WTC11 (cell line): Measurements from ENCODE around the gene OR2A12. TPM values are rescaled to one million over a fixed set of nuclear protein-coding genes. Genes with fewer than 3 reads are reported as not detected.

ENCODE experiments used
- ATAC-seq: fragments of 200-7000 bp; cut with Tn5 transposase; 2 replicates; pipeline ENCODE4 v1.10.0; 2021; ENCODE audit warnings: mild to moderate bottlenecking, moderate library complexity
- CTCF ChIA-PET: fragments of 300-600 bp; sonication (Branson Sonifier 250); formaldehyde crosslinking; loops from one replicate; lab custom pipeline; 2021; ENCODE audit warnings: antibody characterized with exemption; lab: Charles Lee
- POLR2A ChIA-PET: fragments of 350-600 bp; sonication (Branson Sonifier 250); formaldehyde crosslinking; loops from one replicate; lab custom pipeline; 2021; ENCODE audit warnings: antibody characterized with exemption; lab: Charles Lee
- DNase-seq: peaks from one replicate; pipeline ENCODE4 v3.0.0; 2021; ENCODE audit warnings: low spot score
- H3K27ac Mint-ChIP-seq: 2 replicates; pipeline ENCODE4 v1.8.0; 2021; ENCODE audit warnings: mixed read lengths
- H3K27me3 Mint-ChIP-seq: 2 replicates; pipeline ENCODE4 v1.8.0; 2021; ENCODE audit warnings: low read depth, mild to moderate bottlenecking, moderate library complexity, mixed read lengths
- H3K36me3 Mint-ChIP-seq: 2 replicates; pipeline ENCODE4 v1.8.0; 2021; ENCODE audit warnings: mixed read lengths
- H3K4me1 Mint-ChIP-seq: 2 replicates; pipeline ENCODE4 v1.8.0; 2022; ENCODE audit warnings: mixed read lengths
- H3K4me3 Mint-ChIP-seq: 2 replicates; pipeline ENCODE4 v1.8.0; 2021; ENCODE audit warnings: mild to moderate bottlenecking, moderate library complexity, mixed read lengths
- H3K9me3 Mint-ChIP-seq: 2 replicates; pipeline ENCODE4 v1.8.0; 2021; ENCODE audit warnings: mixed read lengths
- ATF1 ChIP-seq: sonication (generic); formaldehyde crosslinking; IDR thresholded peaks from 2 replicates; pipeline ENCODE4 v1.8.1; 2023; ENCODE audit warnings: mild to moderate bottlenecking, moderate library complexity, missing genetic modification reagents
- ETV6 ChIP-seq: sonication (generic); formaldehyde crosslinking; IDR thresholded peaks from 2 replicates; pipeline ENCODE4 v1.8.1; 2022; ENCODE audit warnings: mild to moderate bottlenecking, missing genetic modification reagents
- FOXJ3 ChIP-seq: sonication (generic); formaldehyde crosslinking; IDR thresholded peaks from 2 replicates; pipeline ENCODE4 v1.9.0; 2021; ENCODE audit warnings: missing genetic modification reagents, mild to moderate bottlenecking, borderline replicate concordance
- FOXP1 ChIP-seq: sonication (generic); formaldehyde crosslinking; IDR thresholded peaks from 2 replicates; pipeline ENCODE4 v1.8.0; 2022; ENCODE audit warnings: missing genetic modification reagents, mild to moderate bottlenecking, moderate library complexity, borderline replicate concordance
- GTF2I ChIP-seq: fragments of 250-450 bp; sonication (Bioruptor Pico); conservative IDR thresholded peaks from 2 replicates; pipeline ENCODE4 v1.4.0; 2021; ENCODE audit warnings: mild to moderate bottlenecking
- IRF2 ChIP-seq: sonication (generic); formaldehyde crosslinking; IDR thresholded peaks from 2 replicates; pipeline ENCODE4 v1.8.0; 2022; ENCODE audit warnings: low read depth, missing genetic modification reagents, borderline replicate concordance
- JUN ChIP-seq: sonication (generic); formaldehyde crosslinking; IDR thresholded peaks from 2 replicates; pipeline ENCODE4 v1.8.0; 2023; ENCODE audit warnings: mild to moderate bottlenecking, missing genetic modification reagents
- KAT7 ChIP-seq: sonication (generic); formaldehyde crosslinking; IDR thresholded peaks from 2 replicates; pipeline ENCODE4 v1.8.1; 2023; ENCODE audit warnings: missing genetic modification reagents, mild to moderate bottlenecking, borderline replicate concordance
- NFATC4 ChIP-seq: fragments of 250-450 bp; sonication (Bioruptor Pico); IDR thresholded peaks from 2 replicates; pipeline ENCODE4 v1.9.0; 2021; ENCODE audit warnings: mild to moderate bottlenecking
- NR2C2 ChIP-seq: sonication (generic); formaldehyde crosslinking; IDR thresholded peaks from 2 replicates; pipeline ENCODE4 v1.8.0; 2022; ENCODE audit warnings: mild to moderate bottlenecking, missing genetic modification reagents
- NR3C1 ChIP-seq: sonication (generic); formaldehyde crosslinking; conservative IDR thresholded peaks from 2 replicates; pipeline ENCODE4 v1.8.1; 2023; ENCODE audit warnings: low read depth, mild to moderate bottlenecking, missing genetic modification reagents
- ZNF232 ChIP-seq: sonication (generic); formaldehyde crosslinking; IDR thresholded peaks from 2 replicates; pipeline ENCODE4 v1.8.0; 2022; ENCODE audit warnings: mild to moderate bottlenecking, missing genetic modification reagents
- ZNF263 ChIP-seq: sonication (generic); formaldehyde crosslinking; IDR thresholded peaks from 2 replicates; pipeline ENCODE4 v1.8.1; 2022; ENCODE audit warnings: low read depth, mild to moderate bottlenecking, moderate library complexity, missing genetic modification reagents
- total RNA-seq: library from RNA; stranded (reverse); gene quantifications from 3 replicates; pipeline ENCODE4 v1.2.3, GENCODE V29; 2021
- TF ChIP-seq, protein P1 (sequence below): sonication (generic); formaldehyde crosslinking; IDR thresholded peaks from 2 replicates; pipeline ENCODE4 v1.8.0; 2022; ENCODE audit warnings: mild to moderate bottlenecking, missing genetic modification reagents
- TF ChIP-seq, protein P2 (sequence below): sonication (generic); formaldehyde crosslinking; conservative IDR thresholded peaks from 2 replicates; pipeline ENCODE4 v1.8.1; 2022; ENCODE audit warnings: mild to moderate bottlenecking, missing genetic modification reagents
- TF ChIP-seq, protein P3 (sequence below): sonication (generic); formaldehyde crosslinking; IDR thresholded peaks from 2 replicates; pipeline ENCODE4 v1.8.0; 2023; ENCODE audit warnings: missing genetic modification reagents, mild to moderate bottlenecking, borderline replicate concordance
- TF ChIP-seq, protein P4 (sequence below): sonication (generic); formaldehyde crosslinking; IDR thresholded peaks from 2 replicates; pipeline ENCODE4 v1.8.1; 2023; ENCODE audit warnings: mild to moderate bottlenecking, missing genetic modification reagents, moderate library complexity
- TF ChIP-seq, protein P5 (sequence below): sonication (generic); formaldehyde crosslinking; IDR thresholded peaks from 2 replicates; pipeline ENCODE4 v1.8.1; 2022; ENCODE audit warnings: low read depth, mild to moderate bottlenecking, moderate library complexity, missing genetic modification reagents, borderline replicate concordance
- TF ChIP-seq, protein P6 (sequence below): sonication (generic); formaldehyde crosslinking; conservative IDR thresholded peaks from 2 replicates; pipeline ENCODE4 v1.8.1; 2023; ENCODE audit warnings: mild to moderate bottlenecking, low read depth, missing genetic modification reagents, moderate library complexity

OR2A12 gene
- total RNA-seq, 1 experiment from 2014 or later = not detected

DNA sequence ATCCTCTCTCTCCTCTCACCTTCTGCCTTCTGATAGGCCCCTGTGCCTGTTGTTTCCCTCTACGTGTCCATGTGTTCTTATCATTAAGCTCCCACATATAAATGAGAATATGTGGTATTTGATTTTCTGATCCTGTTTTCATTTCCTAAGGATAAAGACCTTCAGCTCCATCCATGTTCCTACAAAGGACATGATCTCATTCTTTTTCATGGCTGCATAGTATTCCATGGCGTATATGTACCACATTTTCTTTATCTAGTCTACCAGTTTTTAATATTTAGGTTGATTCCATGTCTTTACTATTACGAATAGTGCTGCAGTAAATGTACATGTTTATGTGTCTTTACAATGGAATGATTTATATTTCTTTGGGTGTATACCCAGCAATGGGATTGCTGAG lies 4.6 kb downstream of the OR2A12 start (continued):
- no peak for TF ChIP-seq ZNF232
- TF ChIP-seq NR2C2 (CRISPR knock-in tag) = no peak

DNA sequence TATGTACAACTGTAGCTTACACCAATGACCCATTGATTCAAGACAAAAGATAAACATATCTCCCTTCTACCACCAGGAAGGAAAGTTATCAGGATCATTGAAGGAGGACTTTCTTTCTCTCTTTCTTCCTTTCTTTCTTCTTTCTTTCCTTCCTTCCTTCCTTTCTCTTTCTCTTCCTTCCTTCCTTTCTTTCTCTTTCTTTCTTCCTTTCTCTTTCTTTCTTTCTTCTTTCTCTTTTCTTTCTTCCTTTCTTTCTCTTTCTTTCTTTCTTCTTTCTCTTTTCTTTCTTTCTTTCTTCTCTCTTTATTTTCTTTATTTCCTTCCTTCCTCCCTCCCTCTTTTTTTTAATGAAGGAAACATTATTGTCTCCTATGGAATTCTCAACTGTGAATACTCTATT lies 12.7 kb downstream of the OR2A12 start:
- DNase-seq = no peak
- H3K4me3 Mint-ChIP-seq = no peak overlapping the region

DNA sequence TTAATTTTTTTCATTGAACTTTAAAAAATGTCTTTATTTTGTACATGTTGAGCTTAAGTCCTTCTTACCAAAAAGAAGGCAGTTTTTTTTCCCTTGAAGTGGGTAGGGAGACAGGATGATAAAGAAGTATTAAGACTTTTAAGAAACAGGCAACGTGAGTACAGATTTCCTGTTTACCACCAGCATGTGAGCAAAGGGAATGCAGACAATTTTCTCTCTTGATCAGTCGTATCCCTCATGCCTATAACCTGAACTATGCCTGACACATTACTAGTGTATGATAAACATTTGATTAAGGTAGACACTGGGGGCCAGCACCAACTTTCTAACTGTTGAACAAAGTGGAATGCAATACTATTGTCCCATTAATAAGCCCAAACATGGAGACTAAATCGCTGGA lies 14.5 kb downstream of the OR2A12 start:
- Mint-ChIP-seq H3K27ac (no peak overlapping the region), H3K36me3 (no peaks in the 10 kb centered on the region), H3K4me3 (no peak overlapping the region), H3K27me3 (no peaks in the 10 kb centered on the region), H3K9me3 (no peaks in the 10 kb centered on the region), H3K4me1 (no peaks in the 10 kb centered on the region)
- POLR2A ChIA-PET = no interaction called here
- ATAC-seq = no peak
- no peak for DNase-seq
- CTCF ChIA-PET = no interaction called here
- TF ChIP-seq ZNF263 (CRISPR knock-in tag) = no peak
- no peak for TF ChIP-seq FOXP1 (CRISPR knock-in tag)
- TF ChIP-seq, protein P1, sequence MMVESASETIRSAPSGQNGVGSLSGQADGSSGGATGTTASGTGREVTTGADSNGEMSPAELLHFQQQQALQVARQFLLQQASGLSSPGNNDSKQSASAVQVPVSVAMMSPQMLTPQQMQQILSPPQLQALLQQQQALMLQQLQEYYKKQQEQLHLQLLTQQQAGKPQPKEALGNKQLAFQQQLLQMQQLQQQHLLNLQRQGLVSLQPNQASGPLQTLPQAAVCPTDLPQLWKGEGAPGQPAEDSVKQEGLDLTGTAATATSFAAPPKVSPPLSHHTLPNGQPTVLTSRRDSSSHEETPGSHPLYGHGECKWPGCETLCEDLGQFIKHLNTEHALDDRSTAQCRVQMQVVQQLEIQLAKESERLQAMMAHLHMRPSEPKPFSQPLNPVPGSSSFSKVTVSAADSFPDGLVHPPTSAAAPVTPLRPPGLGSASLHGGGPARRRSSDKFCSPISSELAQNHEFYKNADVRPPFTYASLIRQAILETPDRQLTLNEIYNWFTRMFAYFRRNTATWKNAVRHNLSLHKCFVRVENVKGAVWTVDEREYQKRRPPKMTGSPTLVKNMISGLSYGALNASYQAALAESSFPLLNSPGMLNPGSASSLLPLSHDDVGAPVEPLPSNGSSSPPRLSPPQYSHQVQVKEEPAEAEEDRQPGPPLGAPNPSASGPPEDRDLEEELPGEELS = no peak
- no peak for TF ChIP-seq NR3C1
- no peak for TF ChIP-seq ETV6 (CRISPR knock-in tag)
- no peak for TF ChIP-seq GTF2I (CRISPR knock-in tag)
- no peak for TF ChIP-seq NR2C2 (CRISPR knock-in tag)
- TF ChIP-seq, protein P2, sequence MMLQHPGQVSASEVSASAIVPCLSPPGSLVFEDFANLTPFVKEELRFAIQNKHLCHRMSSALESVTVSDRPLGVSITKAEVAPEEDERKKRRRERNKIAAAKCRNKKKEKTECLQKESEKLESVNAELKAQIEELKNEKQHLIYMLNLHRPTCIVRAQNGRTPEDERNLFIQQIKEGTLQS (CRISPR knock-in tag) = no peak

More for the DNA sequence above, 12.7 kb downstream of the OR2A12 start:
- Mint-ChIP-seq H3K36me3 (no peaks in the 10 kb centered on the region), H3K27me3 (no peaks in the 10 kb centered on the region), H3K9me3 (no peaks in the 10 kb centered on the region)
- TF ChIP-seq NFATC4 (no peak), NR2C2 (CRISPR knock-in tag) (no peak), ATF1 (CRISPR knock-in tag) (no peak), ZNF263 (CRISPR knock-in tag) (no peak), IRF2 (CRISPR knock-in tag) (no peak), JUN (no peak), FOXJ3 (CRISPR knock-in tag) (no peak), KAT7 (no peak)
- TF ChIP-seq, protein P3, sequence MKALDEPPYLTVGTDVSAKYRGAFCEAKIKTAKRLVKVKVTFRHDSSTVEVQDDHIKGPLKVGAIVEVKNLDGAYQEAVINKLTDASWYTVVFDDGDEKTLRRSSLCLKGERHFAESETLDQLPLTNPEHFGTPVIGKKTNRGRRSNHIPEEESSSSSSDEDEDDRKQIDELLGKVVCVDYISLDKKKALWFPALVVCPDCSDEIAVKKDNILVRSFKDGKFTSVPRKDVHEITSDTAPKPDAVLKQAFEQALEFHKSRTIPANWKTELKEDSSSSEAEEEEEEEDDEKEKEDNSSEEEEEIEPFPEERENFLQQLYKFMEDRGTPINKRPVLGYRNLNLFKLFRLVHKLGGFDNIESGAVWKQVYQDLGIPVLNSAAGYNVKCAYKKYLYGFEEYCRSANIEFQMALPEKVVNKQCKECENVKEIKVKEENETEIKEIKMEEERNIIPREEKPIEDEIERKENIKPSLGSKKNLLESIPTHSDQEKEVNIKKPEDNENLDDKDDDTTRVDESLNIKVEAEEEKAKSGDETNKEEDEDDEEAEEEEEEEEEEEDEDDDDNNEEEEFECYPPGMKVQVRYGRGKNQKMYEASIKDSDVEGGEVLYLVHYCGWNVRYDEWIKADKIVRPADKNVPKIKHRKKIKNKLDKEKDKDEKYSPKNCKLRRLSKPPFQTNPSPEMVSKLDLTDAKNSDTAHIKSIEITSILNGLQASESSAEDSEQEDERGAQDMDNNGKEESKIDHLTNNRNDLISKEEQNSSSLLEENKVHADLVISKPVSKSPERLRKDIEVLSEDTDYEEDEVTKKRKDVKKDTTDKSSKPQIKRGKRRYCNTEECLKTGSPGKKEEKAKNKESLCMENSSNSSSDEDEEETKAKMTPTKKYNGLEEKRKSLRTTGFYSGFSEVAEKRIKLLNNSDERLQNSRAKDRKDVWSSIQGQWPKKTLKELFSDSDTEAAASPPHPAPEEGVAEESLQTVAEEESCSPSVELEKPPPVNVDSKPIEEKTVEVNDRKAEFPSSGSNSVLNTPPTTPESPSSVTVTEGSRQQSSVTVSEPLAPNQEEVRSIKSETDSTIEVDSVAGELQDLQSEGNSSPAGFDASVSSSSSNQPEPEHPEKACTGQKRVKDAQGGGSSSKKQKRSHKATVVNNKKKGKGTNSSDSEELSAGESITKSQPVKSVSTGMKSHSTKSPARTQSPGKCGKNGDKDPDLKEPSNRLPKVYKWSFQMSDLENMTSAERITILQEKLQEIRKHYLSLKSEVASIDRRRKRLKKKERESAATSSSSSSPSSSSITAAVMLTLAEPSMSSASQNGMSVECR (CRISPR knock-in tag) = no peak
- TF ChIP-seq, protein P4, sequence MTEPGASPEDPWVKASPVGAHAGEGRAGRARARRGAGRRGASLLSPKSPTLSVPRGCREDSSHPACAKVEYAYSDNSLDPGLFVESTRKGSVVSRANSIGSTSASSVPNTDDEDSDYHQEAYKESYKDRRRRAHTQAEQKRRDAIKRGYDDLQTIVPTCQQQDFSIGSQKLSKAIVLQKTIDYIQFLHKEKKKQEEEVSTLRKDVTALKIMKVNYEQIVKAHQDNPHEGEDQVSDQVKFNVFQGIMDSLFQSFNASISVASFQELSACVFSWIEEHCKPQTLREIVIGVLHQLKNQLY (CRISPR knock-in tag) = no peak
- TF ChIP-seq, protein P5, sequence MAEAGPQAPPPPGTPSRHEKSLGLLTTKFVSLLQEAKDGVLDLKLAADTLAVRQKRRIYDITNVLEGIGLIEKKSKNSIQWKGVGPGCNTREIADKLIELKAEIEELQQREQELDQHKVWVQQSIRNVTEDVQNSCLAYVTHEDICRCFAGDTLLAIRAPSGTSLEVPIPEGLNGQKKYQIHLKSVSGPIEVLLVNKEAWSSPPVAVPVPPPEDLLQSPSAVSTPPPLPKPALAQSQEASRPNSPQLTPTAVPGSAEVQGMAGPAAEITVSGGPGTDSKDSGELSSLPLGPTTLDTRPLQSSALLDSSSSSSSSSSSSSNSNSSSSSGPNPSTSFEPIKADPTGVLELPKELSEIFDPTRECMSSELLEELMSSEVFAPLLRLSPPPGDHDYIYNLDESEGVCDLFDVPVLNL (CRISPR knock-in tag) = no peak
- TF ChIP-seq, protein P6, sequence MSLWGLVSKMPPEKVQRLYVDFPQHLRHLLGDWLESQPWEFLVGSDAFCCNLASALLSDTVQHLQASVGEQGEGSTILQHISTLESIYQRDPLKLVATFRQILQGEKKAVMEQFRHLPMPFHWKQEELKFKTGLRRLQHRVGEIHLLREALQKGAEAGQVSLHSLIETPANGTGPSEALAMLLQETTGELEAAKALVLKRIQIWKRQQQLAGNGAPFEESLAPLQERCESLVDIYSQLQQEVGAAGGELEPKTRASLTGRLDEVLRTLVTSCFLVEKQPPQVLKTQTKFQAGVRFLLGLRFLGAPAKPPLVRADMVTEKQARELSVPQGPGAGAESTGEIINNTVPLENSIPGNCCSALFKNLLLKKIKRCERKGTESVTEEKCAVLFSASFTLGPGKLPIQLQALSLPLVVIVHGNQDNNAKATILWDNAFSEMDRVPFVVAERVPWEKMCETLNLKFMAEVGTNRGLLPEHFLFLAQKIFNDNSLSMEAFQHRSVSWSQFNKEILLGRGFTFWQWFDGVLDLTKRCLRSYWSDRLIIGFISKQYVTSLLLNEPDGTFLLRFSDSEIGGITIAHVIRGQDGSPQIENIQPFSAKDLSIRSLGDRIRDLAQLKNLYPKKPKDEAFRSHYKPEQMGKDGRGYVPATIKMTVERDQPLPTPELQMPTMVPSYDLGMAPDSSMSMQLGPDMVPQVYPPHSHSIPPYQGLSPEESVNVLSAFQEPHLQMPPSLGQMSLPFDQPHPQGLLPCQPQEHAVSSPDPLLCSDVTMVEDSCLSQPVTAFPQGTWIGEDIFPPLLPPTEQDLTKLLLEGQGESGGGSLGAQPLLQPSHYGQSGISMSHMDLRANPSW (CRISPR knock-in tag) = no peak
- TF ChIP-seq, all 79 proteins: peak for 0
- ChIA-PET CTCF (no interaction called here), POLR2A (no interaction called here)
- ATAC-seq = no peak
- H3K27ac Mint-ChIP-seq = no peak overlapping the region
- H3K4me1 Mint-ChIP-seq = no peaks in the 10 kb centered on the region
